K562 (cell line): ENCODE results near the gene SPIN1.

ENCODE experiments used
- CBFA2T2 ChIP-seq: fragments of 450-650 bp; conservative IDR thresholded peaks from 2 replicates; pipeline ENCODE4 v1.6.1; 2017; ENCODE audit warnings: mild to moderate bottlenecking
- CTCF ChIP-seq, 3 experiments: IDR thresholded peaks in 2 of 3; conservative IDR thresholded peaks in 1 of 3; 2 replicates each; pipeline ENCODE4 v1.5.1; 2011 to 2012; ENCODE audit warnings: low read length in 3 of 3, mild to moderate bottlenecking in 3 of 3, control low read depth in 2 of 3, improper control_type of control experiment in 1 of 3, inconsistent platforms in 1 of 3, low read depth in 1 of 3, mixed read lengths in 1 of 3, moderate library complexity in 1 of 3; ENCODE audit not compliant: insufficient read depth in 2 of 3
- HBP1 ChIP-seq: fragments of 450-650 bp; formaldehyde crosslinking; IDR thresholded peaks from 2 replicates; pipeline ENCODE4 v1.4.0; 2022; ENCODE audit warnings: missing genetic modification characterization
- HMBOX1 ChIP-seq: sonication (generic); IDR thresholded peaks from 2 replicates; pipeline ENCODE4 v1.6.1; 2016
- POLR2A ChIP-seq: fragments of 450-650 bp; conservative IDR thresholded peaks from 2 replicates; pipeline ENCODE4 v1.6.1; 2016
- TEAD4 ChIP-seq, 2 experiments: sonication (generic) in 1 of 2; formaldehyde crosslinking in 1 of 2; IDR thresholded peaks; 2 replicates each; pipeline versions ENCODE4 v1.6.1 to v1.8.0; 2012 to 2022; ENCODE audit warnings: borderline replicate concordance in 1 of 2, inconsistent platforms in 1 of 2, low read length in 1 of 2, mild to moderate bottlenecking in 1 of 2, missing genetic modification reagents in 1 of 2
- XRCC5 ChIP-seq: fragments of 200-400 bp; formaldehyde crosslinking; IDR thresholded peaks from 2 replicates; pipeline ENCODE4 v1.6.1; 2017; ENCODE audit warnings: low read depth, mild to moderate bottlenecking, low read length
- ZNF140 ChIP-seq: fragments of 250-450 bp; sonication (Bioruptor Pico); IDR thresholded peaks from 2 replicates; pipeline ENCODE4 v1.8.0; 2021; ENCODE audit warnings: moderate library complexity, mild to moderate bottlenecking, inconsistent platforms

- TF ChIP-seq CBFA2T2 (no peak), HMBOX1 (no peak), XRCC5 (no peak), CTCF (IDR thresholded peaks at IDR 0.05 in 2 of 3, conservative IDR thresholded peaks at IDR 0.05 in 1 of 3; ENCODE audit: insufficient read depth in 2 of 3, low read depth in 1 of 3, low read length in 3 of 3) (no peak), HBP1 (CRISPR knock-in tag) (no peak), ZNF140 (CRISPR knock-in tag) (no peak), POLR2A (no peak), TEAD4 (IDR thresholded peaks at IDR 0.05; ENCODE audit: low read length) (no peak), TEAD4 (CRISPR knock-in tag; IDR thresholded peaks at IDR 0.05; ENCODE audit: borderline replicate concordance) (no peak)
Observed at GRCh38 chr9:88481933-88482332, 93.7 kb downstream of the SPIN1 start.
